Fibroblast of villous mesenchyme (primary cell): ENCODE measurements around the gene RPL36. TPM values are rescaled to one million over a fixed set of nuclear protein-coding genes. Genes with fewer than 3 reads are reported as not detected.

ENCODE experiments used
- DNase-seq: peaks from one replicate; pipeline ENCODE4 v3.0.0-alpha.2; 2010; ENCODE audit warnings: low read depth
- H3K4me3 ChIP-seq: 2 replicates; pipeline ENCODE4 v1.5.1; 2011; ENCODE audit warnings: low read depth, mild to moderate bottlenecking, low read length
- CTCF ChIP-seq: IDR thresholded peaks from 2 replicates; pipeline ENCODE4 v1.5.1; 2012; ENCODE audit warnings: low read depth, mild to moderate bottlenecking, low read length; ENCODE audit not compliant: insufficient read depth
- total RNA-seq: library from RNA; depleted of rRNA; stranded (reverse); fragments of >200 nt; gene quantifications from 2 replicates; pipeline ENCODE4 v1.2.3, GENCODE V29; 2012

The RPL36 gene
- total RNA-seq, 1 donor: 261 TPM

DNA sequence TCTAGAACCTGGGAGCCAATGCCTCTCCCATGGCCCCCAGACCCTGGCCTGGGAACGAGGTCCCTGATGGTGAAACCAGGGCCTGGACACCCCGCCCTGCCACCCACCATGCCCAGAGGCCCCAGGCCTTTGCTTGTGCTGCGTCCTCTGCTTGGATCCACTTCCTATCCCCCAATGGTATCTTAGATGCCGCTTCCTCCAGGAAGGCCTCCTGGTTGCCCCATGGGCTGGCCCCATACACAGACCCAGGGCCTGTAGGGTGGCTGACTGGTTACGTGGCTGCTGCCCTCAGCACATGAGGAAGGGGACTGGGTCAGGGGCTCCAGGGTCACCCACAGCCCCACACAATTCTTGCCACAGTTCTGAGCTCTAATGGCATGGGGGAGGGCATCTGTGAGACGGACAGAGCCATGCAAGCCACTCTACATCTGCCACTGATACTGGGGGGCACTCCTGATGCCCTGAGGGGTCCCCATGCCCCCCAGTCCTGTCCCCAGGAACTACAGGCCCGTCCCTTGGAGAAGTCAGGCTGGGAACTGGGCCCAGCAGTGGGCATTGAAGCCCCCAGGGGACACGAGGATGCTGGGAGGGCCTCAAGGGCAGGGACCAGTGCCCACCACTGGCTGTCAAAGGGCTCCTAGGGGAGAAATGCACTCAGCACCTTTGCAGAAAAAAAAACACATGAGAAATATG lies 5.0 kb downstream of the RPL36 start:
- TF ChIP-seq CTCF: no peak
- no peak overlapping the region for H3K4me3 ChIP-seq
- DNase-seq: no peak

- no peak for TF ChIP-seq CTCF
- DNase-seq: no peak
- H3K4me3 ChIP-seq: no peak overlapping the region
Measured at GRCh38 chr19:5695649-5696195, 5.6 kb downstream of the RPL36 start.

DNA sequence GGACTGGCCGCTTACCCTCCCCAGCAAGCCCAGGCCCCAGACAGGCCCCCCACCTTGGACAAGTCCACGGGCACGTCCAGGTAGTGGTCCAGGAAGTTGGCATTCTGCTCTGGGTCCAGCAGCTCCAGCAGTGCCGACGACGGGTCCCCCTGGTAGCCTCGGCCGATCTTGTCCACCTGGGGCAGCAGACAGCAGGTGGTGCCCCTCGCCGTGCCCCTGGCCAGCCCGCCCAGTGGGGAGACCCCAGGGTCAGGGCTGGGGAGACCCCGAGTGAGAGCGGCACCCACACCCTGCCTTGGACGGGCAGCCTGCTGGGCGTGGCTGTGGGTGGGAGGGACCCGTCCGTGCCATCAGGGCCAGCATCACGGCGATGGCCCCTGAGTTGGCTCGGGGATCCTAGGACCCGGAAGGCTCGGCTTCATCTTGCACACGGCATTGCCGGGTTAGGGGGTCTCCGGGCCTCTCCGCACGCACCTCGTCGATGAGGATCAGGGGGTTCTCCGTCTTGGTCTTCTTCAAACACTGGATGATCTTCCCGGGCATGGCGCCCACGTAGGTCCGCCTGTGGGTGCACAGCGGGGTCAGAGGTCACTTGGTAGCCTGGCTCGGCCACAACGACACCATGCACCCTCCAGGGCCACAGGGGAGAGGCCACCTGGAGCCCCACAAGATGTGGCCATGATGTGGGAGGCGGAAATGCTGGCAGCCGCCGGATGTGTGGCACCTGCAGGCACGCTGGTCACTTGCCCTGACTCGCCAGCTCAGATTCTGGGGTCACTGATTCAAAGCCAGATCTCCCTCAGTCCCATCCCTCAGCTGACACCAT lies 6.3 kb downstream of the RPL36 start:
- TF ChIP-seq CTCF: no peak
- DNase-seq: no peak
- H3K4me3 ChIP-seq: no peak overlapping the region

DNA sequence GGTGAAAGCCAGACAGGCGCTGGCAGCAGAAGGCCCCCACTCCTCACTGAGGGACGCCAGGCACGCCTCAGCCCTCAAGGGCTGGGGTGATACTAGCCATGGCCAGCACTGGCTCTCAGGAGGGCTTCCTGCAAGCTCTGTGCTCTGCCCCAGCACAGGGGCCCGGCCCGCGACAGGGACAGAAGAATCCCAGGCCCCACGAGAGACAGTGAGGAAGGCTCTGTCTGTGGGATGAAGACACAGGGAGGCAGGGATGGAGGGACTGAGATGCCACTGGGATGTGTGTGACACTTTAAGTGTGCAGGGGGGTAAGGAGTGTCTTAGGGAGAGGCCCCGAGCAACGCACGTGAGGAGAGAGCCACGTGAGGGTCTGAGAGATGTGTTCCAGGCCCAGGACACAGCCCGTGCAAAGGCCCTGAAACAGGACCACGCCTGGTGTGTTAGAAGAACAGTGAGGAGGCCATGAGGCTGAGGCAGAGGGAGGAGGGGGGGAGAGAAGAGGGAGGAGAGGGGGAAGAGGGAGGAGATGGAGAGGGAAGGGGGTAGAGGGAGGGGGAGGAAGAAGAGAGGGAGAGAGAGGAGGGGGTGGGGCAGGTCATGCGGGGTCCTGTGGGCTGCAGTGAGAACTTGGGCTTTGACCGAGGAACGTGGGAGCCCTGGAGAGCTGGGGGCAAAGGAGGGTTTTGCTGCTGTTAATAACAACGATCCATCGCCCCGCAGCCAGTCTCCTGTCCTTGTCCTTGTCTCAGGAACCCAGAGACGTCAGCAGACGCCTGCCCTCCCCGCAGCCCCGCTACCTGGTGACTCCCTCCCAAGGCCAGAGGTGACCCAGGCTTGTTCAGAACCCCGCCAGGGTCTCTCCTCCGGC lies 7.2 kb downstream of the RPL36 start:
- no peak for TF ChIP-seq CTCF
- H3K4me3 ChIP-seq: no peak overlapping the region
- no peak for DNase-seq

- DNase-seq: no peak
- no peak overlapping the region for H3K4me3 ChIP-seq
- no peak for TF ChIP-seq CTCF
Measured at GRCh38 chr19:5697890-5698634, 8.0 kb downstream of the RPL36 start.
